Measurements from ENCODE around the gene ASAP2.
A peak's percentile ranks its signal among the peaks of the same experiment; 100 is the strongest.

The ASAP2 gene

DNA sequence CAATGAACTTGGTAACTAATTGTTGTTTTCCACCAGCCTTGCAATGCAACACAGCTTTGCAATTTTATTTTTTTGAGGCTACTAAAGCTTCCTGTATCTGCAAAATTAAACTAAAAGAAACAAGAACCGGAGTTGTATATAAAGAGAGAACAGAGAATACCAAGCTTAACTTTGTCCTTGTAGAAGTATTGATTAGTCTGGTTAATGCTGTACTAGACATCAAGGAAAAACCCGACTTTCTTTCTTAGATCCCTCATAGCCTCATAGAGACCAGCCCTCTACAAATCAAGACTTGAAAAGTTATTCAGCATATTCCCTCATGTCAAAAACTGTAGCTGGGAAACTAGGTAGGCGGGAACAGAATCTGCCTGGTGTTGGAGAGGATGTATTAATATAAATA lies 1.7 kb upstream of the ASAP2 start:
- TF ChIP-seq, protein P1, sequence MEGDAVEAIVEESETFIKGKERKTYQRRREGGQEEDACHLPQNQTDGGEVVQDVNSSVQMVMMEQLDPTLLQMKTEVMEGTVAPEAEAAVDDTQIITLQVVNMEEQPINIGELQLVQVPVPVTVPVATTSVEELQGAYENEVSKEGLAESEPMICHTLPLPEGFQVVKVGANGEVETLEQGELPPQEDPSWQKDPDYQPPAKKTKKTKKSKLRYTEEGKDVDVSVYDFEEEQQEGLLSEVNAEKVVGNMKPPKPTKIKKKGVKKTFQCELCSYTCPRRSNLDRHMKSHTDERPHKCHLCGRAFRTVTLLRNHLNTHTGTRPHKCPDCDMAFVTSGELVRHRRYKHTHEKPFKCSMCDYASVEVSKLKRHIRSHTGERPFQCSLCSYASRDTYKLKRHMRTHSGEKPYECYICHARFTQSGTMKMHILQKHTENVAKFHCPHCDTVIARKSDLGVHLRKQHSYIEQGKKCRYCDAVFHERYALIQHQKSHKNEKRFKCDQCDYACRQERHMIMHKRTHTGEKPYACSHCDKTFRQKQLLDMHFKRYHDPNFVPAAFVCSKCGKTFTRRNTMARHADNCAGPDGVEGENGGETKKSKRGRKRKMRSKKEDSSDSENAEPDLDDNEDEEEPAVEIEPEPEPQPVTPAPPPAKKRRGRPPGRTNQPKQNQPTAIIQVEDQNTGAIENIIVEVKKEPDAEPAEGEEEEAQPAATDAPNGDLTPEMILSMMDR (IDR thresholded peaks at IDR 0.05): no peak
- Histone ChIP-seq H3K4me3 (no peak overlapping the region), H3K27ac (no peak overlapping the region)
- DNase-seq (ENCODE audit: low spot score): no peak

DNA sequence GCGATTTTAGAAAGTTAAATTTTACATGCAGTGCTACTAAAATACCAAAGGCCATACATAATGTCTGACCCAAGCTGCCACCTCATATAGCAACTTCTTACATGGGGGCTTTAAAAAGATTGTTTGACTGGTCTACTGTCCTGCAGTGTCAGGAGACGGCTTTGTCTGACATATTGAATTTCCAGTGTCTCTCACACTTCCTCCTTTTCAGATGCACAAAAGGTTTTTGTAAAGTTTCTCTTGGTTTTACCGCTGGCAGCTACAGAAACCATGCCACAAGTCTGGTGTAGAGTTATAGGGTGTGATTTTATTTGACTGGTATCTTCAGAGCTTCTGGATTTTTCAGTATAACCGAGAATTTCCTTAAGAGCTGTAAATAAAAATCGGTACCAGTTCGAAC lies 1.1 kb upstream of the ASAP2 start:
- TF ChIP-seq, protein P1 (IDR thresholded peaks at IDR 0.05): no peak
- H3K27ac ChIP-seq: peak overlapping the region; percentile 79 to 99
- DNase-seq (ENCODE audit: low spot score): no peak
- peak overlapping the region; percentile 95 for H3K4me3 ChIP-seq

DNA sequence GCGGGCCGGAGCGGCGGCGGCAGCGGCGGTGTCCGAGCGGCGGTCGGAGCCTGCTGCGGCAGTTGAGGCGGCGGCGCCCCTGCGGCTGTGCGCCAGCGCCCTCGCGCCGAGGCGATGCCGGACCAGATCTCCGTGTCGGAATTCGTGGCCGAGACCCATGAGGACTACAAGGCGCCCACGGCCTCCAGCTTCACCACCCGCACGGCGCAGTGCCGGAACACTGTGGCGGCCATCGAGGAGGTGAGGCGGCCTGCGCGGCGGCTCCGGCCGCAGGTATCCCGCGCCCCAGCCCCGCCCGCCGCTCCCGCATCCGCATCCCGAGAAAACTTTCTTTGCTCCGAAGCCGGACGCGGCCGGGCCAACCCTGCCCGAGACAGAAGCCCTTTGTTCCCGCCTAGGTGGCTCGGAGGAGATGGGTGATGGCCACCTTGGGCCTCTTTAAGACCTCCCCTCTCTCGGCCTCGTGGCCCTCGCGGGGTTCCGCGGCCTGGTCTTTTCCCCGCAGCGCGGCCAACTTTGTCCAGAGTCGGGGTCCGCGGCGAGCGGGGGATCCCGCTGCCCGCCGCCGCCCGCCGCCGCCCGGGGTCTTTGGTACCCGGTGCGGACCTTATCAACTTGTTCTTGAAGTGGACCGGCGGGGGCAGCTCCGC lies 504 bp downstream of the ASAP2 start:
- H3K27ac ChIP-seq: peak overlapping the region; percentile 85 to 99
- peak overlapping the region; percentile 95 for H3K4me3 ChIP-seq
- no peak for DNase-seq (ENCODE audit: low spot score)
- TF ChIP-seq, protein P1 (IDR thresholded peaks at IDR 0.05): no peak

DNA sequence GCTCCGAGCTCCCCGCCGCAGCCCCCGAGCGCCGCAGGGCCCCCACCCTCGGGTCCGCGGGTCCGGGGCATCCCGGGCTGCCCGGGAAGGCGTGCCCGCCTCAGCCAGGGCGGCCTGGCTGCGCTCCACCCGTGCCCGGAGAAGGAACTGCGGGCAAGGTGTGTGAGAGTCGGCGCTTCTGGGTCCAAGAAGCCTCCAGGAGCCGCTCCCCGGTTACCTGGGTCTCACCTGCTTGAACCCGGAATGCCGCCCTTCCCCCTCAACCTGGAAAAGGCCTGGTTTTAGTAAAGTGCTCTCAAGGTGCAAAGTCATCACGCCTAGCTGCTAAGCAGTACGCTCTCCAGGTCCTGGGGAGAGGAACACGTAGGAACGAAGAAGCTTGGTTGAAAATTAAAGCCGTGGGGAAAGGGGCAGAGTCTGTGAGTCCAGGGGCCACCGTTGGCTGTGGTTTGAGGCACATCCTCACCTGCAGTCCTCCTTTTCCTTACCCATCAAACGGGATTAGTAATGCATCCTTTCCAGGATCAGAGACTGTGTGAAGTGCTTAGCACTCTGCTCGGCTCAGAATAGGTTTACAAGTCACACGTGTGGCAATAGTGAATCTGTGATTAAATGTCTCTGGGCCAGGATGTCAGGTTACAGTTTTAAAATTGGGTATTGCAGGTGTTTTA lies 1.2 kb downstream of the ASAP2 start:
- no peak for DNase-seq (ENCODE audit: low spot score)

DNA sequence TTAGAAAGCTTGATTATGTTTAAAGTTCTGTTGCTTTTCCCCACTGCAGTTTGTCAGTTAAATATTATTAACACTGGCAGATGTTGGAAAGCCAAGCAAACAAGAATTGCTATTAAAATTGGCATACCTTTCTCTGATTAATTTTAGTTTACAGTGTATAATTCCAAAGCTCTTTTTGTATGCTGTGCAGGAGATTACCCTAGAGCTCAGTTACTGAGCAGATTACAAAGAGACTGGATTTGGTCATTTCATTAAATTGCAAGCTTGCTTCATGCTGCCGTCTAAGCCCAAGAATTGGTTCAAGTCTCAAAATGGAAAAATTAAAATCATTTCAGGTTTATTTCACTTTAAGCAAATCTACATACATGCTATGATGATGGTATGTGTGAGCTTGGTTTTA lies 2.3 kb downstream of the ASAP2 start:
- TF ChIP-seq, protein P1 (IDR thresholded peaks at IDR 0.05): no peak
- peak overlapping the region; percentile 27 to 65 for H3K27ac ChIP-seq

More for the DNA sequence above, 1.2 kb downstream of the ASAP2 start:
- H3K4me3 ChIP-seq: peak overlapping the region; percentile 95
- peak overlapping the region; percentile 85 to 99 for H3K27ac ChIP-seq
- TF ChIP-seq, protein P1 (IDR thresholded peaks at IDR 0.05): no peak

DNA sequence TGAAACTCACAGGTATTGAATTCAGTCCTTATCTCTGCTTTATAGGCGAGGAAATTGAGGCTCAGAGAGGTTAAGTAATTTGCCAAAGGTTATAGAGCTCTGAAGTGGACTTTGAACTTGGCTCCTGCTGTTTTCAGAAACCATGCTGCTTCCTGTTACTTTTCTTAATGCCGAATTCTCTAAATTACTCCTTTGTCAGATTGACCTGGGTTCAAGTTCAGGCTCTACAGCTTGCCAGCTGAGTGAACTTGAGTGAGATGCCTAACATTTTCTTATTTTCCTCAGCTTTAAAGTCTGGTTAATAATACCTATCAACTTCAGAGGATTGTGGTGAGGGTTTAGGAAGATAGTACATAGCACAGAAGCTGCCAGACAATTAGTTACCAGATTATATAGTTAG lies 3.4 kb downstream of the ASAP2 start:
- Histone ChIP-seq H3K4me3 (no peak overlapping the region), H3K27ac (peak overlapping the region; percentile 67 to 92)
- TF ChIP-seq, protein P1 (IDR thresholded peaks at IDR 0.05): no peak
- DNase-seq (ENCODE audit: low spot score): no peak

More for the DNA sequence above, 2.3 kb downstream of the ASAP2 start:
- DNase-seq (ENCODE audit: low spot score): no peak
- H3K4me3 ChIP-seq: peak overlapping the region; percentile 95

DNA sequence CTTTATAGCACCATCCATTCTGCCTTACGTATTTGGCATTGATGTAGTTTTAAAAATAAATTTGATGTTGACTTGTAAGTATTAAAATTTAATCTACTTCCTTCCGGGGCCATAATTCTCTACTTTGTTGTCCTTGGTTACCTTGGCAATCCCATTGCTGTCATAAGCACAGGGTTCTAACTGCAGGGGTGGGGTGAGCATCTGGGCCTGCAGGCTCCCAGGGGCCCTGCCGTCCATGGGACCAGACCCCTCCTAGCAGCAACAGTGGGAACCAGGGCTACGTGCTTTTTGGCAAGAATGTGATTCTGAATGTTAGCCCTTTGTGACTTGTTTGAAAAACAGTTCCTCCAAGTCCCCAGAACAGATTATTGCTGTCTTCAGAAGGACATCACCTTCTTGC lies 4.9 kb downstream of the ASAP2 start:
- TF ChIP-seq, protein P1 (IDR thresholded peaks at IDR 0.05): no peak
- peak overlapping the region; percentile 67 to 92 for H3K27ac ChIP-seq
- H3K4me3 ChIP-seq: no peak overlapping the region
- DNase-seq (ENCODE audit: low spot score): no peak

Measured in coronary artery (tissue), 2 donors.